HCT116 (cell line): ENCODE measurements around the gene SCD5. TPM values are rescaled to one million over a fixed set of nuclear protein-coding genes. Genes with fewer than 3 reads are reported as not detected.

Source experiments
- ATAC-seq: fragments of 200-7000 bp; cut with Tn5 transposase; 2 replicates; pipeline ENCODE4 v1.9.1; 2020; ENCODE audit warnings: mild to moderate bottlenecking, moderate library complexity
- BruUV-seq: library from RNA; stranded (reverse); fragments of 400-500 nt; replicated peaks from 2 replicates; lab custom pipeline; 2021; lab: Mats Ljungman, UMichigan
- CTCF ChIA-PET: fragments of 300-600 bp; sonication (Branson Sonifier 250); formaldehyde crosslinking; loops from one replicate; lab custom pipeline; 2021; ENCODE audit warnings: antibody characterized with exemption; lab: Charles Lee
- POLR2A ChIA-PET: fragments of 300-600, 350-600 bp; sonication (Branson Sonifier 250); formaldehyde crosslinking; loops from one replicate; lab custom pipeline; 2021; ENCODE audit warnings: antibody characterized with exemption; lab: Charles Lee
- RAD21 ChIA-PET, 2 experiments: fragments of 300-600 bp; sonication (Branson Sonifier 250); formaldehyde crosslinking; loops; one replicate each; lab custom pipeline; 2023; ENCODE audit warnings: low total read pairs in 2 of 2; ENCODE audit not compliant: uncharacterized antibody in 2 of 2, unreplicated experiment in 2 of 2, low non-redundant PET in 1 of 2; lab: Charles Lee
- DNase-seq: peaks from one replicate; pipeline ENCODE4 v3.0.0-alpha.2; 2010; ENCODE audit warnings: low read depth, low spot score
- H2AFZ ChIP-seq: fragments of 200-600 bp; shearing (Covaris generic), sonication (generic); 2 replicates; pipeline ENCODE4 v1.6.1; 2017; ENCODE audit warnings: low read depth, mixed run types, mixed read lengths, antibody characterized with exemption, low read length; ENCODE audit not compliant: poor library complexity, severe bottlenecking
- H3K27ac ChIP-seq: 2 replicates; pipeline ENCODE4 v1.5.1; 2012; ENCODE audit warnings: low read depth, low read length
- H3K27me3 ChIP-seq: fragments of 200-600 bp; sonication (generic); 2 replicates; pipeline ENCODE4 v1.6.1; 2016; ENCODE audit warnings: mixed run types, low read length, mixed read lengths; ENCODE audit not compliant: insufficient read depth
- H3K36me3 ChIP-seq, 2 experiments: fragments of 200-500 bp in 1 of 2; fragments of 200-600 bp in 1 of 2; sonication (Bioruptor generic) in 1 of 2; sonication (generic) in 1 of 2; 2 replicates each; pipeline versions ENCODE4 v1.5.1 to v1.6.1; 2014 to 2016; ENCODE audit warnings: low read length in 2 of 2, inconsistent platforms in 1 of 2, mixed read lengths in 1 of 2, mixed run types in 1 of 2; ENCODE audit not compliant: insufficient read depth in 2 of 2, control insufficient read depth in 1 of 2
- H3K4me1 ChIP-seq, 2 experiments: fragments of 200-600 bp in 1 of 2; sonication (generic) in 1 of 2; 2 replicates each; pipeline versions ENCODE4 v1.5.1 to v1.6.1; 2012 to 2017; ENCODE audit warnings: low read length in 2 of 2, inconsistent platforms in 1 of 2, mild to moderate bottlenecking in 1 of 2, mixed read lengths in 1 of 2, mixed run types in 1 of 2, moderate library complexity in 1 of 2; ENCODE audit not compliant: insufficient read depth in 2 of 2, control insufficient read depth in 1 of 2
- H3K4me2 ChIP-seq: fragments of 200-600 bp; sonication (generic); 2 replicates; pipeline ENCODE4 v1.6.1; 2017; ENCODE audit warnings: mixed run types, low read length, mixed read lengths
- H3K4me3 ChIP-seq, 2 experiments: fragments of 200-600 bp in 1 of 2; sonication (generic) in 1 of 2; replicated peaks in 1 of 2; 2 replicates each; pipeline ENCODE4 v1.5.1; 2011 to 2016; ENCODE audit warnings: low read length in 2 of 2, control low read depth in 1 of 2, low read depth in 1 of 2, mild to moderate bottlenecking in 1 of 2, mixed read lengths in 1 of 2, mixed run types in 1 of 2
- H3K79me2 ChIP-seq: fragments of 200-600 bp; sonication (generic); 2 replicates; pipeline ENCODE4 v1.6.1; 2017; ENCODE audit warnings: mild to moderate bottlenecking, mixed run types, low read length, moderate library complexity, mixed read lengths; ENCODE audit not compliant: insufficient read depth
- H3K9ac ChIP-seq: fragments of 200-600 bp; sonication (generic); 2 replicates; pipeline ENCODE4 v1.6.1; 2016; ENCODE audit warnings: low read length, mixed read lengths
- H3K9me2 ChIP-seq: fragments of 200-600 bp; sonication (generic), shearing (Covaris generic); 2 replicates; pipeline ENCODE4 v1.6.1; 2017; ENCODE audit warnings: mixed run types, mild to moderate bottlenecking, moderate library complexity; ENCODE audit not compliant: insufficient read depth
- H3K9me3 ChIP-seq, 2 experiments: fragments of 200-500 bp in 1 of 2; fragments of 200-600 bp in 1 of 2; sonication (Bioruptor generic) in 1 of 2; sonication (generic) in 1 of 2; 2 replicates each; pipeline ENCODE4 v1.6.1; 2014 to 2017; ENCODE audit warnings: low read length in 2 of 2, mixed read lengths in 2 of 2, inconsistent platforms in 1 of 2, low read depth in 1 of 2, mild to moderate bottlenecking in 1 of 2, mixed run types in 1 of 2, moderate library complexity in 1 of 2; ENCODE audit not compliant: control insufficient read depth in 1 of 2, insufficient read depth in 1 of 2
- H4K20me1 ChIP-seq: fragments of 200-600 bp; sonication (generic), shearing (Covaris generic); 2 replicates; pipeline ENCODE4 v1.6.1; 2017; ENCODE audit warnings: mixed run types, mild to moderate bottlenecking, moderate library complexity; ENCODE audit not compliant: insufficient read depth
- CBX3 ChIP-seq: IDR thresholded peaks from 2 replicates; pipeline ENCODE4 v1.6.1; 2012; ENCODE audit warnings: low read depth
- ELF1 ChIP-seq: IDR thresholded peaks from 2 replicates; pipeline ENCODE4 v1.6.1; 2012; ENCODE audit warnings: low read depth, borderline replicate concordance
- EZH2 ChIP-seq: fragments of 200-600 bp; sonication (generic); IDR thresholded peaks from 2 replicates; pipeline ENCODE4 v1.6.1; 2017; ENCODE audit warnings: antibody characterized with exemption, mixed run types
- POLR2A ChIP-seq: IDR thresholded peaks from 2 replicates; pipeline ENCODE4 v1.7.0; 2011; ENCODE audit warnings: borderline replicate concordance; ENCODE audit not compliant: insufficient read depth, insufficient read length; ENCODE audit errors: extremely low read depth
- POLR2AphosphoS5 ChIP-seq: IDR thresholded peaks from 2 replicates; pipeline ENCODE4 v1.6.1; 2011; ENCODE audit warnings: mild to moderate bottlenecking, low read depth, low read length, moderate library complexity
- RAD21 ChIP-seq: IDR thresholded peaks from 2 replicates; pipeline ENCODE4 v1.6.1; 2012; ENCODE audit warnings: low read depth, mild to moderate bottlenecking
- REST ChIP-seq: IDR thresholded peaks from 2 replicates; pipeline ENCODE4 v1.6.1; 2012; ENCODE audit warnings: low read depth
- SRF ChIP-seq: IDR thresholded peaks from 2 replicates; pipeline ENCODE4 v1.6.1; 2012; ENCODE audit warnings: low read depth
- YY1 ChIP-seq: IDR thresholded peaks from 2 replicates; pipeline ENCODE4 v1.6.1; 2011; ENCODE audit warnings: low read length, low read depth, moderate library complexity, mild to moderate bottlenecking; ENCODE audit not compliant: insufficient replicate concordance; ENCODE audit errors: extremely low read depth
- ZBTB33 ChIP-seq: IDR thresholded peaks from 2 replicates; pipeline ENCODE4 v1.6.1; 2011; ENCODE audit warnings: mild to moderate bottlenecking, low read length, moderate library complexity; ENCODE audit not compliant: insufficient replicate concordance; ENCODE audit errors: extremely low read depth
- ZNF274 ChIP-seq: fragments of 200-500 bp; sonication (Bioruptor generic); IDR thresholded peaks from 2 replicates; pipeline ENCODE4 v1.6.1; 2014; ENCODE audit warnings: mild to moderate bottlenecking, low read depth, low read length, inconsistent platforms
- intact Hi-C: fragments of 100-400 bp; cut with micrococcal nuclease; formaldehyde crosslinking; loops from 2 replicates; pipeline ENCODE4 v1.10.0; 2022
- total RNA-seq: library from RNA; stranded (reverse); gene quantifications from one replicate; pipeline ENCODE4 v1.2.1, GENCODE V29; 2021; ENCODE audit not compliant: unreplicated experiment

Gene SCD5
- total RNA-seq, 1 experiment from 2014 or later = 21.7 TPM

GRCh38 chr4:82811838-82812341, 13.3 kb upstream of the SCD5 start:
- no peak for ATAC-seq
- BruUV-seq = no TSS peak
- no peak overlapping the region for H3K4me3 ChIP-seq
- H3K79me2 ChIP-seq = no peaks in the 10 kb centered on the region
- H3K9me3 ChIP-seq = no peaks in the 10 kb centered on the region
- H3K36me3 ChIP-seq = no peaks in the 10 kb centered on the region
- no peaks in the 10 kb centered on the region for H3K4me1 ChIP-seq
- no peaks in the 10 kb centered on the region for H4K20me1 ChIP-seq
- H3K27me3 ChIP-seq = no peaks in the 10 kb centered on the region
- no peak overlapping the region for H2AFZ ChIP-seq
- TF ChIP-seq SRF = no peak
- no peak for TF ChIP-seq ZBTB33
- no peak for TF ChIP-seq EZH2
- TF ChIP-seq YY1 = no peak
- DNase-seq = no peak
- H3K27ac ChIP-seq = no peak overlapping the region
- intact Hi-C loops = no loop called here
- no peak overlapping the region for H3K9ac ChIP-seq
- H3K9me2 ChIP-seq = no peaks in the 10 kb centered on the region
- ChIA-PET RAD21 (no interaction called here), POLR2A (interaction anchor here (1.2 kb wide), 1 partner anchor 13 kb away, joined by 3 read pairs; the partner anchor contains the start of gene SCD5), CTCF (no interaction called here)
- no peak overlapping the region for H3K4me2 ChIP-seq

GRCh38 chr4:82811392-82811791, 12.8 kb upstream of the SCD5 start:
- ChIA-PET RAD21 (no interaction called here), CTCF (no interaction called here), POLR2A (interaction anchor here (1.2 kb wide), 1 partner anchor 13 kb away, joined by 3 read pairs; the partner anchor contains the start of gene SCD5)
- Histone ChIP-seq H3K36me3 (no peaks in the 10 kb centered on the region), H3K9me3 (no peaks in the 10 kb centered on the region), H4K20me1 (no peaks in the 10 kb centered on the region), H3K9ac (no peak overlapping the region), H3K27me3 (no peaks in the 10 kb centered on the region), H3K4me1 (no peaks in the 10 kb centered on the region), H3K4me3 (no peak overlapping the region), H3K9me2 (no peaks in the 10 kb centered on the region), H2AFZ (no peak overlapping the region), H3K79me2 (no peaks in the 10 kb centered on the region), H3K27ac (no peak overlapping the region), H3K4me2 (no peak overlapping the region)
- BruUV-seq = no TSS peak
- DNase-seq = no peak
- intact Hi-C loops = no loop called here
- ATAC-seq = no peak
- no peak for TF ChIP-seq EZH2
- TF ChIP-seq ZNF274 = no peak
- no peak for TF ChIP-seq ELF1
- no peak for TF ChIP-seq POLR2AphosphoS5
- no peak for TF ChIP-seq SRF
- TF ChIP-seq POLR2A = no peak
- TF ChIP-seq REST = no peak
- no peak for TF ChIP-seq CBX3
- no peak for TF ChIP-seq RAD21
- no peak for TF ChIP-seq ZBTB33
